ENCODE measurements around the gene KAZN.

KAZN gene

DNA sequence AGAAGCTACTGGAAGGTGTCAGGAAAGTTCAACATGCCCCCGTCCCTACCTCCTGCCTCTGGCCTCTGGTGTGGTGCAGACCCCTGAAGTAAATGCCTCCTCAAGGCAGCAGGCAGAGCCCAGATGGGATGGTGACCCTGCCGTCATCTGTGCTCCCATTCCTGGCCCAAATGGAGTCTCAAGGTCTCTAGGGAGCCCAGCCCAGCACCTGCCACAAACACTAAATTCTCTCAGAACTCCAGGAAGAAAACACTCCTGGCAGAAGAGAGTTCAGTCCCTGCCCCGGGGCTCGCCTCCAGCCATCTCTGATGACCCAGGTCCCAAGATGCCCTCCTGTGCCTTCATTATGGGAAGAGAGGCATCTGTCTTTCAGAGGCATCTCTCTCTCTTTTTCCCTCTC lies 293.5 kb downstream of the KAZN start:
- no peaks in the 10 kb centered on the region for H4K20me1 ChIP-seq (ENCODE audit: control insufficient read depth, insufficient read depth, low read depth, low read length)
- no peaks in the 10 kb centered on the region for H3K36me3 ChIP-seq (ENCODE audit: control insufficient read depth, low read length)
- no peaks in the 10 kb centered on the region for H3K4me1 ChIP-seq (ENCODE audit: control insufficient read depth, low read length)
- H3K27me3 ChIP-seq (ENCODE audit: control insufficient read depth, low read length), result 0 out of 2 replicates have a peak, but pooled peaks cover 2% of the 10 kb centered on the region
- no peak overlapping the region for H3K4me3 ChIP-seq (ENCODE audit: low read length)
- no peak overlapping the region for H3K27ac ChIP-seq (ENCODE audit: low read depth, low read length)
- no peaks in the 10 kb centered on the region for H3F3A ChIP-seq (ENCODE audit: control insufficient read depth, insufficient read depth)
- TF ChIP-seq CTCF (IDR thresholded peaks at IDR 0.05; ENCODE audit: low read depth, low read length, poor library complexity, severe bottlenecking) (no peak), EZH2phosphoT487 (IDR thresholded peaks at IDR 0.05; ENCODE audit: borderline replicate concordance, low read length) (no peak)
- no peak overlapping the region for H3K4me2 ChIP-seq (ENCODE audit: low read length)
- H3K9me3 ChIP-seq (ENCODE audit: control insufficient read depth, insufficient read depth, low read length), result no peaks in the 10 kb centered on the region
- no peaks in the 10 kb centered on the region for H3K79me2 ChIP-seq (ENCODE audit: control insufficient read depth, low read length)
- no peaks in the 10 kb centered on the region for H3K9me2 ChIP-seq (replicated peaks; ENCODE audit: control insufficient read depth, low read length)

GRCh38 chr1:14894811-14895560 lies 296.5 kb downstream of the KAZN start:
- Histone ChIP-seq H3F3A (ENCODE audit: control insufficient read depth, insufficient read depth) (no peaks in the 10 kb centered on the region), H3K27me3 (ENCODE audit: control insufficient read depth, low read length) (0 out of 2 replicates have a peak, but pooled peaks cover 2% of the 10 kb centered on the region), H3K4me2 (ENCODE audit: low read length) (no peak overlapping the region), H4K20me1 (ENCODE audit: control insufficient read depth, insufficient read depth, low read depth, low read length) (no peaks in the 10 kb centered on the region), H3K4me3 (ENCODE audit: low read length) (no peak overlapping the region), H3K9me2 (replicated peaks; ENCODE audit: control insufficient read depth, low read length) (no peaks in the 10 kb centered on the region), H3K9me3 (ENCODE audit: control insufficient read depth, insufficient read depth, low read length) (no peaks in the 10 kb centered on the region), H3K36me3 (ENCODE audit: control insufficient read depth, low read length) (no peaks in the 10 kb centered on the region), H3K4me1 (ENCODE audit: control insufficient read depth, low read length) (no peaks in the 10 kb centered on the region), H3K27ac (ENCODE audit: low read depth, low read length) (no peak overlapping the region), H3K79me2 (ENCODE audit: control insufficient read depth, low read length) (no peaks in the 10 kb centered on the region)
- TF ChIP-seq EZH2phosphoT487 (IDR thresholded peaks at IDR 0.05; ENCODE audit: borderline replicate concordance, low read length) (no peak), CTCF (IDR thresholded peaks at IDR 0.05; ENCODE audit: low read depth, low read length, poor library complexity, severe bottlenecking) (no peak)

GRCh38 chr1:14895727-14896126 lies 297.2 kb downstream of the KAZN start:
- Histone ChIP-seq H3K4me1 (ENCODE audit: control insufficient read depth, low read length) (no peaks in the 10 kb centered on the region), H3K4me2 (ENCODE audit: low read length) (no peak overlapping the region), H3K79me2 (ENCODE audit: control insufficient read depth, low read length) (no peaks in the 10 kb centered on the region), H3K9me3 (ENCODE audit: control insufficient read depth, insufficient read depth, low read length) (no peaks in the 10 kb centered on the region), H4K20me1 (ENCODE audit: control insufficient read depth, insufficient read depth, low read depth, low read length) (no peaks in the 10 kb centered on the region), H3F3A (ENCODE audit: control insufficient read depth, insufficient read depth) (no peaks in the 10 kb centered on the region), H3K27ac (ENCODE audit: low read depth, low read length) (no peak overlapping the region), H3K36me3 (ENCODE audit: control insufficient read depth, low read length) (no peaks in the 10 kb centered on the region), H3K9me2 (replicated peaks; ENCODE audit: control insufficient read depth, low read length) (no peaks in the 10 kb centered on the region), H3K4me3 (ENCODE audit: low read length) (no peak overlapping the region), H3K27me3 (ENCODE audit: control insufficient read depth, low read length) (0 out of 2 replicates have a peak, but pooled peaks cover 2% of the 10 kb centered on the region)
- no peak for TF ChIP-seq CTCF (IDR thresholded peaks at IDR 0.05; ENCODE audit: low read depth, low read length, poor library complexity, severe bottlenecking)
- no peak for TF ChIP-seq EZH2phosphoT487 (IDR thresholded peaks at IDR 0.05; ENCODE audit: borderline replicate concordance, low read length)
